Immature natural killer cell (primary cell): Measurements from ENCODE around the gene UBE2O. TPM values are rescaled to one million over a fixed set of nuclear protein-coding genes. Genes with fewer than 3 reads are reported as not detected.

Experiments used
- DNase-seq, 3 donors: peaks; one replicate each; pipeline ENCODE4 v3.0.0; 2022; ENCODE audit warnings: mixed read lengths in 1 of 3
- H3K27ac Mint-ChIP-seq, 6 donors: one replicate each; pipeline ENCODE4 v1.8.0; 2020; ENCODE audit warnings: mixed read lengths in 6 of 6, mild to moderate bottlenecking in 5 of 6, inconsistent platforms in 4 of 6, moderate library complexity in 3 of 6
- H3K27me3 Mint-ChIP-seq, 3 donors: one replicate each; pipeline ENCODE4 v1.8.0; 2020 to 2021; ENCODE audit warnings: low read depth in 3 of 3, mild to moderate bottlenecking in 3 of 3, mixed read lengths in 3 of 3, moderate library complexity in 3 of 3, inconsistent platforms in 1 of 3
- H3K36me3 Mint-ChIP-seq, 3 donors: one replicate each; pipeline ENCODE4 v1.8.0; 2020; ENCODE audit warnings: mixed read lengths in 3 of 3, inconsistent platforms in 2 of 3, mild to moderate bottlenecking in 2 of 3
- H3K4me1 Mint-ChIP-seq, 2 donors: one replicate each; pipeline ENCODE4 v1.8.0; 2020; ENCODE audit warnings: inconsistent platforms in 2 of 2, mild to moderate bottlenecking in 2 of 2, mixed read lengths in 2 of 2, moderate library complexity in 1 of 2
- H3K4me3 Mint-ChIP-seq, 5 donors: one replicate each; pipeline ENCODE4 v1.8.0; 2020; ENCODE audit warnings: mild to moderate bottlenecking in 5 of 5, mixed read lengths in 5 of 5, inconsistent platforms in 3 of 5, moderate library complexity in 3 of 5
- H3K9me3 Mint-ChIP-seq, 6 donors: one replicate each; pipeline ENCODE4 v1.8.0; 2020; ENCODE audit warnings: mild to moderate bottlenecking in 6 of 6, mixed read lengths in 6 of 6, inconsistent platforms in 4 of 6, moderate library complexity in 3 of 6
- polyA plus RNA-seq, 3 donors: library from polyadenylated mRNA; unstranded; fragments of 300-500 nt; fragmentation: Illumina TruSeq; gene quantifications; one replicate each; pipeline ENCODE4 v1.2.3, GENCODE V29; 2021

UBE2O gene
- polyA plus RNA-seq, 3 donors from 2014 or later = 0.19 to 14.3 (median 5.2) TPM

GRCh38 chr17:76493505-76494167 is 40.7 kb upstream of the UBE2O start:
- H3K27me3 Mint-ChIP-seq = peaks cover 14 to 20% (median 19%) of the 10 kb centered on the region in 3 donors
- H3K36me3 Mint-ChIP-seq = no peaks in the 10 kb centered on the region
- peak; percentile 86 to 88 (median 86) for DNase-seq
- H3K4me1 Mint-ChIP-seq = peaks cover 96 to 97% of the 10 kb centered on the region in 2 donors
- peak overlapping the region; percentile 99 to 100 (median 100) for H3K27ac Mint-ChIP-seq
- peak overlapping the region; percentile 81 to 96 (median 91) for H3K4me3 Mint-ChIP-seq
- no peaks in the 10 kb centered on the region for H3K9me3 Mint-ChIP-seq

DNA sequence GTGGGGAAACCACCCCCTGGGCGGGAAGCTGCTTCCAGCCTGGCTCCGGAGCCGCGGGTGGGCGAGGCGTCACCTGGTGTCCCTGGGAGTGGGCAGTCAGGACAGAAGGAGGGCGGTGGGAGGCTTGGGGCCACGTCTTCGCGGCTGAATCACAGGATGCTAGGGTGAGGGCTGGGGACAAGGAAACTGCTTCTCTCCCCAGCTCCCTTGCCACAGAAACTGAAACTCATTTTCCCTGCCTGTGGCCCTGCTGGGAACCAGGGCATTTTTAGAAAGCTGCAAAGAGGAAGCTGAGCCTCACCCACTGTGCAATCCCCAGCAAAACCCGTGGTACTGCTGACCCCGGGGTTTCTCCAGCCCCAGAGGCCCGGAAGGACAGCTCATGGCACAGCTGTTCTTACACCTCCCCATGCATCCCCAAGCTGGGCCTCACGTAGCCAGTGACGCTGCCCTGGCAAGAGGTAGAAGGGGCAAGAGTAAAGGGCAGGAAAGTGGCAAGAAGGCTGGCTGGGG is 40.1 kb upstream of the UBE2O start:
- no peaks in the 10 kb centered on the region for H3K36me3 Mint-ChIP-seq
- peak overlapping the region; percentile 99 to 100 (median 100) for H3K27ac Mint-ChIP-seq
- peaks cover 92 to 93% of the 10 kb centered on the region in 2 donors for H3K4me1 Mint-ChIP-seq
- DNase-seq = peak; percentile 67 to 75 (median 75)
- peak overlapping the region; percentile 81 to 96 (median 91) for H3K4me3 Mint-ChIP-seq
- H3K27me3 Mint-ChIP-seq = peaks cover 10 to 17% (median 15%) of the 10 kb centered on the region in 3 donors
- no peaks in the 10 kb centered on the region for H3K9me3 Mint-ChIP-seq

GRCh38 chr17:76492123-76492988 is 39.4 kb upstream of the UBE2O start:
- H3K36me3 Mint-ChIP-seq = no peaks in the 10 kb centered on the region
- peak; percentile 35 to 41 (median 40) for DNase-seq
- H3K9me3 Mint-ChIP-seq = no peaks in the 10 kb centered on the region
- peak overlapping the region; percentile 99 to 100 (median 100) for H3K27ac Mint-ChIP-seq
- H3K4me1 Mint-ChIP-seq = peaks cover 85 to 89% of the 10 kb centered on the region in 2 donors
- peaks cover 8 to 17% (median 14%) of the 10 kb centered on the region in 3 donors for H3K27me3 Mint-ChIP-seq
- H3K4me3 Mint-ChIP-seq = peak overlapping the region; percentile 81 to 96 (median 91)

DNA sequence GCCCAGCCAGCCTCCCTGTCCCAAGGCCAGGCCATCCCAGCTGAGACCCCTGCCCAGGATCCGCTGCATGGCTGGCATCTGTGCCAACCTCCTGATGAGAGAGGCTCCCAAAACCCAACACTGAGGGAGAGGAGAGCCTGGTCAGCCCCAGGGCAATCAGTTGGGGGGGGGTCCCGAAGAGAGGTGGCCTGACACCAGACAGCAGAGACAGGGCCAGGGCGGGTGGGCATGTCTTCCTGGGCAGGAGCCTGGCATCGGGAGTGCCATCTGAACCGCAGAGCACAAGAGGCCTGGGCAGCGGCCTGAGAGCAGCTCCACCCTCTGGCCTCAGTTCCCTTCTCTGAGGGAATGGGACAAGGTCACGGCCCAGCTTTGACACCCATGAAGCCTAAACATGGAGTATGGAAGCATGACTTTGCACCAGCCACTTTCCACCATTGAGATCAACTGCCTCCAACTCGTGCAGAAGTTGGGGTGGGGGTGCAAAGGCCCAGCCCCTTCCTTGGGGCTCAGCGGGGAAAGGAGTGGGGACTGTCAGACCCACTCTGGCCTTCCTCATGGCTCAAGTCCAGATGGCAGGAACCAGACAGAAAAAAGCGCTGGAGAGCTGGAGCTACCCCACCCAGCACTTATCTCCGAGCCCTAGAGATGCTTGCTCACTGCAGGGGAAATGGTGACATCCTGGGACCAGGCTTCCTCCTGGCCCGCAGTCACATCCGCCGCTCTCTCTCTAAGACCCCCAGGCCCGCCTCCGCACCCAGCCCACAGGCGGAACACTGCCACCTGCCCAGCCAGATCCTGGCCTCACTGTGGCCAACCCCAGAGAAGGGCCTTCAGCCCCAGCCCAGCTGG is 38.5 kb upstream of the UBE2O start:
- Mint-ChIP-seq H3K9me3 (no peaks in the 10 kb centered on the region), H3K36me3 (no peaks in the 10 kb centered on the region), H3K27ac (peak overlapping the region; percentile 99 to 100 (median 100)), H3K4me3 (peak overlapping the region; percentile 81 to 96 (median 91)), H3K4me1 (peaks cover 77 to 80% of the 10 kb centered on the region in 2 donors), H3K27me3 (peaks cover 7 to 17% (median 11%) of the 10 kb centered on the region in 3 donors)
- DNase-seq = peak in 1 of 3 donors; percentile 31

- no peaks in the 10 kb centered on the region for H3K9me3 Mint-ChIP-seq
- H3K27ac Mint-ChIP-seq = peak overlapping the region; percentile 87 to 100 (median 100)
- H3K4me3 Mint-ChIP-seq = peak overlapping the region in 4 of 5 donors; percentile 27 to 52 (median 31)
- DNase-seq = no peak
- no peaks in the 10 kb centered on the region for H3K36me3 Mint-ChIP-seq
- peaks cover 71 to 76% of the 10 kb centered on the region in 2 donors for H3K4me1 Mint-ChIP-seq
- H3K27me3 Mint-ChIP-seq = peaks cover 7 to 17% (median 11%) of the 10 kb centered on the region in 3 donors
These were observed 37.3 kb upstream of the UBE2O start for GRCh38 chr17:76490112-76490710.

- H3K27me3 Mint-ChIP-seq = peaks cover 0 to 5% (median 4%) of the 10 kb centered on the region in 3 donors
- H3K27ac Mint-ChIP-seq = peak overlapping the region; percentile 58 to 100 (median 86)
- no peaks in the 10 kb centered on the region for H3K36me3 Mint-ChIP-seq
- no peak for DNase-seq
- peaks cover 54 to 61% of the 10 kb centered on the region in 2 donors for H3K4me1 Mint-ChIP-seq
- no peaks in the 10 kb centered on the region for H3K9me3 Mint-ChIP-seq
- peak overlapping the region in 1 of 5 donors; percentile 35 for H3K4me3 Mint-ChIP-seq
These were observed 34.7 kb upstream of the UBE2O start for GRCh38 chr17:76487451-76488192.

- Mint-ChIP-seq H3K27me3 (peaks cover 0 to 8% (median 6%) of the 10 kb centered on the region in 3 donors), H3K4me1 (peaks cover 50 to 52% of the 10 kb centered on the region in 2 donors), H3K36me3 (peaks cover 3 to 7% (median 3%) of the 10 kb centered on the region in 3 donors), H3K4me3 (peak overlapping the region in 2 of 5 donors; percentile 17 to 48), H3K9me3 (no peaks in the 10 kb centered on the region), H3K27ac (peak overlapping the region; percentile 67 to 92 (median 82))
- DNase-seq = no peak
These were observed 32.6 kb upstream of the UBE2O start for GRCh38 chr17:76485569-76485968.

- Mint-ChIP-seq H3K36me3 (peaks cover 3 to 11% (median 4%) of the 10 kb centered on the region in 3 donors), H3K27me3 (peaks cover 0 to 8% (median 4%) of the 10 kb centered on the region in 3 donors), H3K4me1 (peaks cover 42 to 44% of the 10 kb centered on the region in 2 donors), H3K9me3 (no peaks in the 10 kb centered on the region), H3K27ac (peak overlapping the region in 5 of 6 donors; percentile 30 to 64 (median 57)), H3K4me3 (no peak overlapping the region)
- no peak for DNase-seq
These were observed 31.3 kb upstream of the UBE2O start for GRCh38 chr17:76484228-76484725.

DNA sequence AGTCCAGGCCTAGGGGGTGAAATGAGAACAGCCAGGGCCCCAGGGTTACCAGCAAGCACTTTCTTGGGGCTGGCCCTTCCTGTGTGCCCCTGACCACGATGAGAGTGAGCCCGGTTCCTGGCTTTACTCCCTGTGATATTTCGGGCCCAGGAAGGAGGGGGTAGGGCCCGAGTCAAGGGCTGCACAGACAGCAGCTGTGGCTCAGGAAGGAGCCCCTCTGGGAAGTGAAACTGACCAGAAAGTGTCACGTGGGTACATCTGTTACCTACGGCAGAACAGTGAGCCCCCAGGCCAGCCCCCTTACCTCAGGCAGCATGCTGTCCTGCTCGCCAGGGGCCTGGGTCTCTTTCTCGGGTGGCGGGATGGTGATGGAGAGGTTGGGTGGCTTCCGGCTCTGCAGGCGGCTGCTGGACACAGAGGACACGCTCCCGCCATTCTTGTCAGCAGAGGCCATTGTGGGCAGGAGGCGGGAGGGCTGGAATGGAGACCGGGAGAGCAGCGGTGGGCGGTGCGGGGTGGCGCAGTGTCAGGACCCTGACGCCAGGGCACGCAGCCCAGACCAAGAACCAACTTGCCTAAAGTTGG is 28.2 kb upstream of the UBE2O start:
- H3K27me3 Mint-ChIP-seq = peaks cover 0 to 12% (median 7%) of the 10 kb centered on the region in 3 donors
- peaks cover 34% of the 10 kb centered on the region in 2 donors for H3K4me1 Mint-ChIP-seq
- no peak for DNase-seq
- no peaks in the 10 kb centered on the region for H3K9me3 Mint-ChIP-seq
- H3K36me3 Mint-ChIP-seq = peaks cover 7 to 17% (median 12%) of the 10 kb centered on the region in 3 donors
- peak overlapping the region; percentile 37 to 90 (median 78) for H3K27ac Mint-ChIP-seq
- H3K4me3 Mint-ChIP-seq = no peak overlapping the region

- DNase-seq = no peak
- Mint-ChIP-seq H3K27me3 (peaks cover 0 to 12% (median 7%) of the 10 kb centered on the region in 3 donors), H3K36me3 (peaks cover 7 to 17% (median 12%) of the 10 kb centered on the region in 3 donors), H3K4me1 (peaks cover 30 to 31% of the 10 kb centered on the region in 2 donors), H3K4me3 (no peak overlapping the region), H3K27ac (peak overlapping the region; percentile 37 to 90 (median 78)), H3K9me3 (no peaks in the 10 kb centered on the region)
These were observed 27.7 kb upstream of the UBE2O start for GRCh38 chr17:76480632-76481031.

DNA sequence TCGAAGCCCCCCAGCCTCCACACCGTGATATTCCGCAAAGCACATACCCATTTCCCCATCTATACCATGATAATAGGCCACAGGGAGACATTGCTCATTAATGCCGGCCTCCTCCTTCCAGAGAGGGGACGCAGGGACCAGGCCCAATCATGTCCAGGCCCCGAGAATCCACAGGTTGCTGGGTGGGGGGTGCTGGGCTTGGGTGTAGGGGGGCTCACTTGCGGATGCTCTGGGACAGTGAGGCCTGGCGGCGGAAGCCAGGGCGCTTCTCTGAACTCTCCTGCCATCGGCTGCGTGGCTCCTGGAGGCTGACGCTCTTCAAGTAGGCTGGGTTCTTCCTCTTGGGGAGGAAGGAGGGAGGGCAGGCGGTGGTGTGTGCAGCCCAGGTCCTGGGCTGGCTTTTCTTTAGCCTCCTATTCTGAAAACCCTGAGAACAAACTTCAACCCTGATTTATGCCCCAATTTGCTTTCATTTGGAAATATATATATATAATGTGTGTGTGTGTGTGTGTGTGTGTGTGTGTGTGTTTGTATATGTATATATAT is 26.6 kb upstream of the UBE2O start:
- peaks cover 24% of the 10 kb centered on the region in 2 donors for H3K4me1 Mint-ChIP-seq
- H3K36me3 Mint-ChIP-seq = peaks cover 12 to 26% (median 12%) of the 10 kb centered on the region in 3 donors
- H3K27ac Mint-ChIP-seq = peak overlapping the region in 4 of 6 donors; percentile 28 to 73 (median 62)
- H3K9me3 Mint-ChIP-seq = no peaks in the 10 kb centered on the region
- no peak for DNase-seq
- peaks cover 0 to 12% (median 7%) of the 10 kb centered on the region in 3 donors for H3K27me3 Mint-ChIP-seq
- no peak overlapping the region for H3K4me3 Mint-ChIP-seq
